HS-27A (cell line): ENCODE data around the gene ZNF319.

Experiments used
- DNase-seq: peaks from one replicate; pipeline ENCODE4 v3.0.0-alpha.2; 2012; ENCODE audit warnings: low read depth, missing footprints

ZNF319 gene

GRCh38 chr16:57977418-57978069, 22.9 kb downstream of the ZNF319 start:
- DNase-seq: no peak

- DNase-seq: no peak
These were observed 24.1 kb downstream of the ZNF319 start for GRCh38 chr16:57976331-57976796.

DNA sequence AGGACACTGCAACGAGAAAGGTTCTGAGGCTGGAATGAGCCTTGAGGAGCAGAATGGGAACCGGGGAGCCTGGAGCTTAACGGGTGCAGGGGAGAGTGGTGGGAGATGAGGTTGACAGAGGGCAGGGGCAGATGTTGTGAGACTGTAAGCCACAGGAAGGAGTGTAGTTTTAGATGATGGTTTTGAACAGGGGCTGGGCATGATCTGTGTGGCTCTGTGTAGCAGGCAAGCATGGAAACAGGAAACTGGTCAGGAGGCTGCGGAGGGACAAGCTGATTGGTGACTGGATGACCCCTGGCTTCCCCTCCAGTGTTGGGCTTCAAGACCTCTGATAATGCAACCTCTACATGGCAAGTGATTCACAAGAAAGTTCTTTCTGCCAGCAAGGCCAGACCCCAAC, 28.2 kb downstream of the ZNF319 start:
- DNase-seq: no peak

- no peak for DNase-seq
These were observed 28.6 kb downstream of the ZNF319 start for GRCh38 chr16:57971848-57972247.

DNA sequence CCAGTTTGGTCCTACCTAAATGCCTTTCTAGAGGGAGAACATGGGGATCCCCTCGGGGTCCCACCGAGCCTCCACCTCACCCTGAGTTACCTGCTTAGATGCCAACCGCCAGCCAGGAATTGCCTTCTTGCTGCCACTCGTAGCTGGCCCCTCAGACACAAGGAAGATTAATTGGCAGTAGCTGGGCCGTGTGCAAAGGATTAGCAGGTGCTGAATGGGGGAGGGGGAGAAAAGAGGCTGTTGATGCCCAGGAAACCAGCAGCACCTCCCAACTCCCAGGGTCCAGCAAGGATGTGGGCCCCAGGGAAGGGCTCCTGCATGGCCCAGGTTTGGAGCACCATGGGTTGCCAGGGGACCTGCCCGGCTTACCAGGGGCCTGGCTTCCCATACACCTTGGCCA, 29.5 kb downstream of the ZNF319 start, which contains the start of gene CNGB1:
Gene CNGB1, minus strand, starts transcription at position 159 of the 400 bp plus-strand sequence. CDS start 3,842 bp downstream, outside the sequence.
- DNase-seq: no peak

DNA sequence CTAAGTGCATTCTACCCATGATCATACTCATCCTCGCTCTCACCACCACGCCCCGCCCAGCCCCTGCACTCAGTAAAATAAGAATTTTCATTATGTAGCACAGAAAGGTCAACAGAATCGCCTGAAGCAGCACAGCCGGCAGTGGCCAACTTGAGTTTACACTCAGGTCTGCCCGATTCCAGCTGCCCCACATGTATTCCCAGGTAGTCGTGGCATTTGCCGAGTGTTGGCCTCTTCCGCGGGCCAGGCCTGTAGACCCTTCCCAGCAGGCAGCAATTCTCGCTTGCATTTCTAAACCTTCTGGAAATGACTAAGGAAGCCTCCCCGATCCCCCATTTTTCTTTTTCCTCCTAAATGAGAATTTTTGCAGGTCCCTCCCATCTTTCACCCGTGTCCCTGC, 30.2 kb downstream of the ZNF319 start:
- DNase-seq: no peak

- DNase-seq: no peak
These were observed 30.9 kb downstream of the ZNF319 start for GRCh38 chr16:57969451-57970123.

- no peak for DNase-seq
These were observed 32.6 kb downstream of the ZNF319 start for GRCh38 chr16:57967916-57968315.

- no peak for DNase-seq
These were observed 33.5 kb downstream of the ZNF319 start for GRCh38 chr16:57966986-57967385.

DNA sequence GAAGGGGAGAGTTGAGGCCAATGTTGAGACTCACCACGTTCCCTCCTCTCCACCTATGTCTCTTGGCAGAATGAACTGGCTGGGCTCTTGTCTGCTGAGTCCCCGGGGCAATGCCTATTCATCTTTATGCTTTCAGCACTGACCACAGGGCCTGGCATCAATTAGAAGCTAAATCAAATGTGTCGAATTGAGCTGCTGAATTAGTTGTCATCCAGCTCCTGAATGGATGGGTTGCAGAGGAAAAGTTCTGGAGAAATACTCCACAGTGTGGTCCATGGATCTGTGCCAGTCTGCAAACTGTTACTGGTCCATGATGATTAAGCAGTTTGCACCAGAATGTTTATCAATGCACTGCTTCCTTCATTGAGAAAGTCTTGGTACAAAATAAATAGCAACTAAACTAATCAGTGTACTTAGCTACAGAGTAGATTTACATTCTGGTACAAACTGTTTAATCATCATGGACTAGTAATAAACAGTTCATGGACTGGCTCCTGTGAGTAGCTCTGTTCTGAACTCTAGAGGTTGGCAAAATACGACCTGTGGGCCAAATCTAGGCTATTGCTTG, 34.2 kb downstream of the ZNF319 start:
- DNase-seq: no peak

DNA sequence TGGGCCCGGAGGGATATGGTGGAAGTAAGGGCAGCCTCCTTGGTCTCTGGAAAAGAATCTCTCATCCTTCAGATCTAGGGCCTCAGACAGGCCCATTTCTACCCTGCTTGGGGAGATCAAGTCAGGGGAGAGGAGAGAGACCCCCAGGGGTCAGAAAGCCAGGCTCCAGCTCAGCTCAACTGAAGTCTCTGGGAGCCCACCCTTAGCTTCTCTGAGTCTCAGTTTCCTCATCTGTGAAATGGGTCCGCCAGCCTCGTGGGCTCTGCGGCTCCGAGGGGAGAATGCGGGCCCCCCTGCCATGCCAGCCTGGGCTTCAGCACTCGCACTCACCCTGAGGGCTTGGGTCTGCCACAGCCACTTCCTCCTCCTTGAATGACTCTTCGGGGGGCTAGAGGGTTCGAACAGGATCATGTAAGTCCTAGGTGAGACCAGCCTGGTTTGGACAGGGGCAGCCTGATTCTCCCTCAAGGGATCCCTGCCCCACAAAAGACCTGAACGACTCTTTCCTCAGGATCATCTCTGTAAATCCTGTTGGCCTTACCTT, 36.2 kb downstream of the ZNF319 start:
- no peak for DNase-seq

GRCh38 chr16:57962756-57963155, 37.7 kb downstream of the ZNF319 start:
- no peak for DNase-seq

DNA sequence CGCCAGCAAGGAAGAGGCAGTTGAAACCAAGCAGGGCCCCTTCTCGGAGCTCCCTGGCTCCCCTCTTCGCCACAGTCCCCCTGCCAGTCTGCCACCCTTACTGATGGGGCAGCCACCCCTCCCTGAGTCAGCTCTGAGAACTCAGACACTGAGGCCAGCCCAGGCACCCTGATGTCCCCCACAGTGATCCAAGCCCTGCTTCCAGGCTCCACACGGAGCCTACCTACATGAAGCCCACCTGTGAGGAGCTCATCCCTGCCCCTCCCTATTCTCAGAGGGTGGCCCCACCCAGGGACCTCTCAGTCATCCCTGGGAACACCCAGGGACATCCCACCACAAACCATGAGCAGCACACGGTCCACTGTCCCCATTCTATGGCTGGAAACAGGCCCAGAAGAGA, 38.4 kb downstream of the ZNF319 start:
- DNase-seq: no peak

- no peak for DNase-seq
These were observed 38.9 kb downstream of the ZNF319 start for GRCh38 chr16:57961538-57961937.

DNA sequence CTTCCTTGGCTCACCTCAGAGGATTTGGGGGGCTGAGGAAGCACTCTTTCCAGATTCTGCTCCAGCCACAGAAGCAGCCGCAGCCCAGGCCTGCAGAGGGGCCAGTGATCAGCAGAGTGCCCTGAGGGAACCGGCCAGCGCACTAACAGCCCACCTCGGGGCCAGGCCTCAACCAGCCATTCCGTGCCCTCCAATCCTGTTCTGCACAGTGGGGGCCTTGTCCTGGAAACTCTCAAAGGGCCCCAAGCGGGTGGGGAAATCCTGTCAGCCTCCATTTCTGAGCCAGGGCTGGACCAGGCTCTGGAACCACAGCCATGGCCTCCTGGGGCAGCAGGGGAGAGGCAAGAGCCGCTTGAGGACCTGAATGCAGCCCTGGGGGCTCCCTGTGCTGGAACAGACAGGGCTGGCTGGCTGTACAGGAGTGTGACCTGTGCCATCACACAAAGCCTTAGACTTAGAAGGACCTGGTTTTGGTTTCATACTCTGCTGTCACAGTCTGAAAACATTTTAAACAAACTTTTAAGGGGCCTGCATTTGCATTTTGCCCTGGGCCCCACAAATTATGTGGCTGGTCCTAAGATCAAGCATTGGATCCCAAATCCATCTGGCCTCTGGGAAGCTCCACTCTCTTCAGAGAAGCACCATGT, 39.5 kb downstream of the ZNF319 start:
- no peak for DNase-seq

- DNase-seq: no peak
These were observed 40.2 kb downstream of the ZNF319 start for GRCh38 chr16:57960310-57960709.

DNA sequence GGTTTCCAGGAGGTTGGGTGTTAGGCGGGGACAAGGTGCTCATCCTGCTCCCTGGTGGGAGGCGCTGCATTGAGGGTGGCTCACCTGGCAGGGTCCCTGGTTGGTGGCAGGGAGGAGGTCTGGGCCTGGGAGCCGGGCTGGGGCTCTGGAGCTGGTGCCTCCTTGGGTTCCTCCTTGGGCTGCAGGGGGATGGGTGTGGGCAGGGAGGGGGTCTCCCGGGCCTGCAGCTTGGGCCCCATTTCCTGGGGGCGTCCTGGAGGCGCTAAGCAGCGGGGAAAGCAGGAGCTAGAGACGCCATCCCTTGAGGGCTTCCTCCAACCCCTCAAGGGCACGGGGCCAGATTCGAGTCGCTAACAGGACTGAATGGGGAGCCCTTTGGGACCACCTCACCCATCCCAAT, 40.7 kb downstream of the ZNF319 start:
- DNase-seq: no peak

DNA sequence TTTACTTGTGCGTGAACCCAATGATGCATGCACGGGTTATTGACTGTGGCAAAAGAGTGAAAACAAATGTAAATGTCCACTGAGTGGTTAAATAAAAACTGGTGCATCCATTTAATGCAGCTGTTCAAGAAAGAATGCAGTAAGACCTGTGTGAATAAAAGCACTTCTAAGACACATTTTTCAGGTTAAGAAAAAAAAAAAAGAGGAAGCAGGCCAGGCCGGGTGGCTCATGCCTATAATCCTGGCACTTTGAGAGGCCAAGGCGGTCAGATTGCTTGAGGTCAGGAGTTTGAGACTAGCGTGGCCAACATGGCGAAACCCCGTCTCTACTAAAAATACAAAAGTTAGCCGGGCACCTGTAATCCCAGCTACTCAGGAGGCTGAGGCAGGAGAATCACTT, 41.4 kb downstream of the ZNF319 start:
- no peak for DNase-seq

- no peak for DNase-seq
These were observed 41.9 kb downstream of the ZNF319 start for GRCh38 chr16:57958544-57958943.

- no peak for DNase-seq
These were observed 42.6 kb downstream of the ZNF319 start for GRCh38 chr16:57957673-57958392.

- DNase-seq: no peak
These were observed 43.4 kb downstream of the ZNF319 start for GRCh38 chr16:57956924-57957672.
